Fibroblast of lung (primary cell): ENCODE data around the gene UXS1.

Experiments
- EZH2 ChIP-seq: IDR thresholded peaks from 2 replicates; pipeline ENCODE4 v1.5.1; 2012; ENCODE audit warnings: low read length, control low read depth, mild to moderate bottlenecking; ENCODE audit errors: missing control alignments
- TF ChIP-seq, protein P1 (sequence below), 2 donors: IDR thresholded peaks in 1 of 2; conservative IDR thresholded peaks in 1 of 2; 1 replicate in 1 of 2; 2 replicates in 1 of 2; pipeline ENCODE4 v1.5.1; 2011 to 2012; ENCODE audit warnings: low read length in 2 of 2, control low read depth in 1 of 2, inconsistent platforms in 1 of 2, low read depth in 1 of 2, mild to moderate bottlenecking in 1 of 2

DNA sequence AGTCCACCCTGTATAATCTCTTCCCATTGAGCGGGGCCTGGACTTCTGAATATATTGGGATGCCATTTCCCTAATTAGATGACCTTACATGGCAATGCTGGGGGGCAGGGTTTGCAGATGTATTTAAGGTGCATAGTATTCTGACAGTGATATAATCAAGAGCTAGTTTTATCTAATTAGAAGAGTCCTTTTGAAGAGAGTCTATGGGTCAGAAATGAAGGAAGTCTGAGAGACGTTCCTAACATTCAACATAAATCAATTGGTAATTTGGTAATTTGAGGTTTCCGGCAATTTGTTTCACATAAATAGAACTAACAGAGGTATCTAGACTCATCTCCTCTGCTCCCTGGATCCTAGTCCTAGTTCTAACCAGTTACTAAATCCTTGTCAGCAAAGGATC lies 25.7 kb upstream of the UXS1 start:
- TF ChIP-seq, protein P1, sequence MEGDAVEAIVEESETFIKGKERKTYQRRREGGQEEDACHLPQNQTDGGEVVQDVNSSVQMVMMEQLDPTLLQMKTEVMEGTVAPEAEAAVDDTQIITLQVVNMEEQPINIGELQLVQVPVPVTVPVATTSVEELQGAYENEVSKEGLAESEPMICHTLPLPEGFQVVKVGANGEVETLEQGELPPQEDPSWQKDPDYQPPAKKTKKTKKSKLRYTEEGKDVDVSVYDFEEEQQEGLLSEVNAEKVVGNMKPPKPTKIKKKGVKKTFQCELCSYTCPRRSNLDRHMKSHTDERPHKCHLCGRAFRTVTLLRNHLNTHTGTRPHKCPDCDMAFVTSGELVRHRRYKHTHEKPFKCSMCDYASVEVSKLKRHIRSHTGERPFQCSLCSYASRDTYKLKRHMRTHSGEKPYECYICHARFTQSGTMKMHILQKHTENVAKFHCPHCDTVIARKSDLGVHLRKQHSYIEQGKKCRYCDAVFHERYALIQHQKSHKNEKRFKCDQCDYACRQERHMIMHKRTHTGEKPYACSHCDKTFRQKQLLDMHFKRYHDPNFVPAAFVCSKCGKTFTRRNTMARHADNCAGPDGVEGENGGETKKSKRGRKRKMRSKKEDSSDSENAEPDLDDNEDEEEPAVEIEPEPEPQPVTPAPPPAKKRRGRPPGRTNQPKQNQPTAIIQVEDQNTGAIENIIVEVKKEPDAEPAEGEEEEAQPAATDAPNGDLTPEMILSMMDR (conservative IDR thresholded peaks at IDR 0.05 in 1 of 2, IDR thresholded peaks at IDR 0.05 in 1 of 2; ENCODE audit: low read depth in 1 of 2, low read length in 2 of 2), result no peak
- no peak for TF ChIP-seq EZH2
